GM12875 (cell line): ENCODE data around the gene FAM240A.

ENCODE experiments used
- H3K4me3 ChIP-seq: one replicate; pipeline ENCODE4 v1.5.1; 2011; ENCODE audit warnings: low read depth, low read length, control low read depth
- TF ChIP-seq, protein P1 (sequence below): IDR thresholded peaks from 2 replicates; pipeline ENCODE4 v1.5.1; 2011; ENCODE audit warnings: low read depth, mild to moderate bottlenecking, control low read depth, inconsistent platforms, low read length, moderate library complexity, borderline replicate concordance; ENCODE audit not compliant: insufficient read depth

FAM240A gene

DNA sequence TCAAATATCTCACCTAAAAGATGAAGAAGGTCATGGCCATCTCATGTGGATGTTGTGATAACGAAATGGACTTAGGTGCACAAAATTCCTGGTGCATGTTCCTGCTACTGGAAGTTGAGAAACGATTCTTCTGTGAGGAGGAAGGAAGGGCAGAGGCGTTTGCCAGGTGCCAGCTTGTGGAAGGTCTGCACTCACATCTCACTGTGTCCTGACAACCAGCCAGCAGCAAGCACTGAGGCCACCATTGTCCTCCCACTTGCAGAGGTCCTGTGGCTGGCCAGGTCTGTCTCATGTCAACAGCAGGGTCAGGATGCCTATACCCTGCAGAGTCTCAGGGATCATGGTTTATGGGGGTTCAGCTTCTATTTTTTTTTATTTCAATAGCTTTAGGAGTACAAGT, 3.7 kb downstream of the FAM240A start:
- TF ChIP-seq, protein P1, sequence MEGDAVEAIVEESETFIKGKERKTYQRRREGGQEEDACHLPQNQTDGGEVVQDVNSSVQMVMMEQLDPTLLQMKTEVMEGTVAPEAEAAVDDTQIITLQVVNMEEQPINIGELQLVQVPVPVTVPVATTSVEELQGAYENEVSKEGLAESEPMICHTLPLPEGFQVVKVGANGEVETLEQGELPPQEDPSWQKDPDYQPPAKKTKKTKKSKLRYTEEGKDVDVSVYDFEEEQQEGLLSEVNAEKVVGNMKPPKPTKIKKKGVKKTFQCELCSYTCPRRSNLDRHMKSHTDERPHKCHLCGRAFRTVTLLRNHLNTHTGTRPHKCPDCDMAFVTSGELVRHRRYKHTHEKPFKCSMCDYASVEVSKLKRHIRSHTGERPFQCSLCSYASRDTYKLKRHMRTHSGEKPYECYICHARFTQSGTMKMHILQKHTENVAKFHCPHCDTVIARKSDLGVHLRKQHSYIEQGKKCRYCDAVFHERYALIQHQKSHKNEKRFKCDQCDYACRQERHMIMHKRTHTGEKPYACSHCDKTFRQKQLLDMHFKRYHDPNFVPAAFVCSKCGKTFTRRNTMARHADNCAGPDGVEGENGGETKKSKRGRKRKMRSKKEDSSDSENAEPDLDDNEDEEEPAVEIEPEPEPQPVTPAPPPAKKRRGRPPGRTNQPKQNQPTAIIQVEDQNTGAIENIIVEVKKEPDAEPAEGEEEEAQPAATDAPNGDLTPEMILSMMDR = no peak
- H3K4me3 ChIP-seq = no peak overlapping the region

DNA sequence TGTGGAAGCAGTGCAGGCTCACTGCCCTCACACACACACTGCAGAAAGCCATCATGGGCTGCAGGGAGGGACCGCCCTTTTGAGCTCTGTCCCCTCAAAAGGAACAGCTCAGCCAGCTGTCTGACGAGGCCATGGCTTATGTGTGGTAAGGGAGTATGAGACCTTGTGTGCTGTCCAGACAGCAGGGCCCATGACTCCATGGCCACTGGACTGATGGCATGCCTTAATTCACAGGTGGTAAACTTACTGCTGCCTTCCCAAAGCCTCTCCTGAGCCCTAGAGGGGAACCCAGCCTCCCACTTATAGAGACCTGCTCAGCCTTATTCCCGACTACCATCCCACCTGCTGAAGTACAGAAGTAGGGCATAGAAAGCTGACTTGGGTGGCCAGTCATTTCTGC, 5.6 kb downstream of the FAM240A start:
- TF ChIP-seq, protein P1 = no peak
- H3K4me3 ChIP-seq = no peak overlapping the region

DNA sequence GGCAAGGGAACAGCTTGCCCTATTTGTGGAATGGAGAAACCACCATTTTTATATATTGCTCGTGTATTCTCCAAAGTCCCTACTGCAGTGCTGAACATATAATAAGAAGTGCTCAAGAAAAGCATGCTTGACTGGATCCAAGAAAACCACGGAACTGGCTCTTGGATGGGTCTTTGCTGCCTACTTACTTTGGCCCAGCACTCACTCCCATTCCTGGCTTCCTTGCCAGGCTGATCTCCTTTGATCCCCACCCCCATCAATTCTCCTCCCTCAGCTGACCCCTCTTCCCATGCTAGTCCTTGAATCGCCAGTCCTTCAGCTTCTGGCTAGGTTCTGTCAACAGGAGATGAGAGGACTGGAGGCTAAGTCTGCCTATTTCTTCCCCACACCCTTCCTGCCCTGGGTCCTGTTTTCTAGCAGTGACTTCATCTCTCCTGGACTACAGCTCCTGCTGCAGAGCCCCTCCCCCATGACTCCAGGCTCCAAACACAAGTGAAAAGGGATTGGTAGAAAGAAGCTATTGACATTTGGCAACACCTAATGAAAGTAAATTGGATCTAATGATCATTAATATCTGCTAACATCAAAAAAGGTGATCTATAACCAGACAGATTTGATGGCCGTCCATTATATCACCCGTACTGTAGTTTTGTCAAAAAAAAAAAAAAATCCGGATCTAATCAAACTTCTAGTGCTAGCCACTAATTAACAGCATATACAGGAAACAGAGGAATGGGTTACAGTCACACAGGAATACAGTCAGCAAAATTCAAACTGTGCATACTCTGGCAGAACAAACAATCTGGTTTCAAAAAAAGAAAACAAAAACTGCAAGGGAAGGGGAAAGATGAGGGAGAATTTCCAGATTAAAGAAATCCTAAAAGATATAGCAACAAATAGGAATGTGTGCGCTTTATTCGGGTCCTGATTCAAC, 7.8 kb downstream of the FAM240A start:
- TF ChIP-seq, protein P1 = no peak
- H3K4me3 ChIP-seq = no peak overlapping the region

DNA sequence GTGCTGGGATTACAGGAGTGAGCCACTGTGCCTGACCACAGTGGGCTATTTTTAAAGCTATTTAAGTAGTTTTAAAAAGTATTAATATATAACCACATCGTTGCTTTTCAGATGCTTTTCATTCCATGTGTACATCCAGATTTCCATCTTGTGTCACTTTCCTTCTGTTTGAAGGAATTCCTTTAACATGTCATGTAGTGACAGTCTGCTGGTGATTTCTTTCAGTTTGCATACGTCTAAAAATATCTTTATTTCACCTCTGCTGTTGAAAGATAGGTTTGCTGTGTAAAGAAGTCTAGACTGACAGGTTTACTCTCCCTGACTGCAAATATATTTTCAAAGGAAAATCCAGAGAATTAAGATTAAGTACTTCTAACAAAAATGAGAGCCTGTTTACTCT, 12.2 kb downstream of the FAM240A start:
- TF ChIP-seq, protein P1 = no peak
- H3K4me3 ChIP-seq = no peak overlapping the region

DNA sequence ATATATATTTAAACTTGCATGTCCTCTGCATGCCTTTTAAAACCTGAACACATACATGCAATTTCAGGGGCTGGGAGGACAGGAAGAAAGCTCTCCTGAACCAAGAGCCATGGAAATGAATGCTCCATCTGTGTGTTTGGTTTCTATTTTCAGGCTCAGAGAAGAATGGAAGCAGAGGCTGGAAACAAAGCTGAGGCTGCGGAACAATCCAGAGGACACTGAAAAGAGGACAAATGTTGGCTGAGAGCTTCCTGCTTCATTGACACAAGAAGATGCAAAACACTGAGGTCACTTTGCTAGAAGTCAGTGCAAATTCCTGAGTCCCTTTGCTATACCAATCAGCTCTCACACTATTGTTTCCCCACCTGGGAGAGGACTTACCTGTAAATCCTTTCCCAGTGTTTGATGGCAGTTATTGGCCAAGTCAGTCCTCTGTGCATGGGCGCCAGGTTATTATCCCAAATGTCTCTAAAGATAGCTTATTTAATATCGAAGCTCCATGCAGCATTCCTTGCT, 12.7 kb downstream of the FAM240A start:
- no peak overlapping the region for H3K4me3 ChIP-seq
- TF ChIP-seq, protein P1 = no peak

DNA sequence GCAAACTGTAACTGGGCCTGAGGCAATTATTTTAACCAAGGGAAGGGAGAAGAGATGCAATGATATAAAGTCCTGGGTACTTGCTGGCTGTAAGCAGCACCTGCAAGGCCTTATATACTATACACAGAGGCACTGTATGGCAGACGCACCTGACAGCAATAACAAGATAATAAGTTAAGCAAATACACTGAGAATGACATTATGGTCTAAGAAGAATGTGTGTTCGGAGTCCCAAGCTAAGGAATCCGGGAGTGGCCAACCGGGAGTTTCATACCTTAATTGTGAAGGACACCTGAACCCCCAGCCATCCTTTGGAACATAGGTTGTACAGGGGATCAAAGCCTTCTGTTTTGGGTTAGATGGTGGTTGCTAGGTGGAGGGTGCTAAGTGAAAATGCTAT, 13.7 kb downstream of the FAM240A start:
- TF ChIP-seq, protein P1 = no peak
- H3K4me3 ChIP-seq = no peak overlapping the region

DNA sequence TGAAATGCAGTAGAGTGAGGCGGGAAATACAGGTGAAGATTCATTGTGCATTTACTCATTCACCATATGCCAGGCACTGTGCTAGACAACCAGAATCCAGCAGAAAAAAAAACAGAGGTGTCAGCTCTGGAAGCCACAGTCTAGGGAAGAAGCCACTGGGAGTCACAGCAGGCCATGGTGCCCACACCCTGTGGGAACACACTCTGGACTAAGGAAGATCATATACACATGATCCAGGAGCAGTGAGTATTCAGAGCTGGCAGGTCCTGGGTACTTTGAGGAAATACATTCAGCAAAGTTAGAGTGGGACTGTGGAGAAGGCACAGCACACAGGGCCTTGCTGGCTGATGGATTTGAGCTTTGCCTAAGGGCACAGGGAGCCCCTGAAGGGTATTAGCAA, 14.8 kb downstream of the FAM240A start:
- TF ChIP-seq, protein P1 = no peak
- no peak overlapping the region for H3K4me3 ChIP-seq
